Transverse colon (tissue), 4 donors: ENCODE measurements around the gene KLRC2.
"Not testable (repeated sequence)": the region's sequence is repeated elsewhere in the genome, so short reads cannot be mapped to it uniquely, and the experiment has no call there.

Experiments used
- POLR2AphosphoS5 ChIP-seq, 3 donors: sonication (generic); formaldehyde crosslinking; IDR thresholded peaks; one replicate each; pipeline ENCODE4 v1.6.1; 2016; ENCODE audit warnings: antibody characterized with exemption in 3 of 3
- TF ChIP-seq, protein P1 (sequence below), 5 experiments: fragments of 200-600 bp in 3 of 5; fragments of 450-650 bp in 2 of 5; sonication (generic) in 3 of 5; IDR thresholded peaks; 1 replicate in 2 of 5; 2 replicates in 3 of 5; pipeline ENCODE4 v1.5.1; 2016 to 2017; ENCODE audit warnings: antibody characterized with exemption in 5 of 5, inconsistent platforms in 3 of 5, mild to moderate bottlenecking in 2 of 5, moderate library complexity in 1 of 5

GRCh38 chr12:10430623-10431022 is 5.2 kb downstream of the KLRC2 start:
- TF ChIP-seq, protein P1, sequence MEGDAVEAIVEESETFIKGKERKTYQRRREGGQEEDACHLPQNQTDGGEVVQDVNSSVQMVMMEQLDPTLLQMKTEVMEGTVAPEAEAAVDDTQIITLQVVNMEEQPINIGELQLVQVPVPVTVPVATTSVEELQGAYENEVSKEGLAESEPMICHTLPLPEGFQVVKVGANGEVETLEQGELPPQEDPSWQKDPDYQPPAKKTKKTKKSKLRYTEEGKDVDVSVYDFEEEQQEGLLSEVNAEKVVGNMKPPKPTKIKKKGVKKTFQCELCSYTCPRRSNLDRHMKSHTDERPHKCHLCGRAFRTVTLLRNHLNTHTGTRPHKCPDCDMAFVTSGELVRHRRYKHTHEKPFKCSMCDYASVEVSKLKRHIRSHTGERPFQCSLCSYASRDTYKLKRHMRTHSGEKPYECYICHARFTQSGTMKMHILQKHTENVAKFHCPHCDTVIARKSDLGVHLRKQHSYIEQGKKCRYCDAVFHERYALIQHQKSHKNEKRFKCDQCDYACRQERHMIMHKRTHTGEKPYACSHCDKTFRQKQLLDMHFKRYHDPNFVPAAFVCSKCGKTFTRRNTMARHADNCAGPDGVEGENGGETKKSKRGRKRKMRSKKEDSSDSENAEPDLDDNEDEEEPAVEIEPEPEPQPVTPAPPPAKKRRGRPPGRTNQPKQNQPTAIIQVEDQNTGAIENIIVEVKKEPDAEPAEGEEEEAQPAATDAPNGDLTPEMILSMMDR (IDR thresholded peaks at IDR 0.05), result not testable (repeated sequence)
- TF ChIP-seq POLR2AphosphoS5 (IDR thresholded peaks at IDR 0.05), result not testable (repeated sequence)
